ENCODE measurements around the gene TUBG1.
"Not testable (repeated sequence)": the region's sequence is repeated elsewhere in the genome, so short reads cannot be mapped to it uniquely, and the experiment has no call there.

The TUBG1 gene

DNA sequence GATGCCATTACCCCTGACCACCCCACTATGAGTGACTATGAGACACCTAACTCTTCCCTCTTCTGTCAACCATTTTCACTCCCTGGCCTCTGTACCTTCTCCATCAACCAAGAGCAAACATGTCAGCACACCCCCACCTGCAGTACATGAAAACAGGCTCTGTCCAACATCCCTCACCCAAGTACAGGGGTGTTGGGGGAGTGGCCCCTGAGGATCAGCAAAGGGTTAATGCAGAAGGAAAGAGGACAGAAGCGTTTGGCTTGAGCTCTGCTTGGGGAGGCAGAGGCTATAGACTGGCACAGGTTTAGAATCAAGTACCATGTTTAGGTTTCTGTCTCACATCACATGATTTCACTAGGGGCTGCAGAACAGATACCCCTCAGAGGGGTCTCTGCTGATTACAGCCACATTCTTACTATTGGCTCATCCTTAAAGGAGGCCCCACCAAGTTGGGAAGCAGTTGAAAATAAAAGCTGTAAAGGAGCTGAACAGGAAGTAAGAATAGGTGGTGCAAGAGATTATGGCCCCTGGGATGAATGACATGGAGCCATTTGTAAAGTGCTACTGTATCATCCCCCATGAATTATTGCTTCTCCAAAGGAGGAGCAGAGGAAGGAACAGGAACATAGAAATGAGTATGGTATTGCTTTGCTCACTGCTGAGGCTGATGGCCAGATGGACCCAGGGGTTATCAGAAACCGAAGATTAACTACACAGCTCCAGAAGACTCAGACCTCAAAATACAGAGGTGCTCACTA is 29.5 kb upstream of the TUBG1 start:
- DNase-seq: no peak

GRCh38 chr17:42581744-42582270 is 27.7 kb upstream of the TUBG1 start:
- no peak for DNase-seq

- no peak for DNase-seq
Measured at GRCh38 chr17:42584880-42585279, 24.6 kb upstream of the TUBG1 start.

GRCh38 chr17:42585353-42585752 is 24.1 kb upstream of the TUBG1 start:
- no peak for DNase-seq

DNA sequence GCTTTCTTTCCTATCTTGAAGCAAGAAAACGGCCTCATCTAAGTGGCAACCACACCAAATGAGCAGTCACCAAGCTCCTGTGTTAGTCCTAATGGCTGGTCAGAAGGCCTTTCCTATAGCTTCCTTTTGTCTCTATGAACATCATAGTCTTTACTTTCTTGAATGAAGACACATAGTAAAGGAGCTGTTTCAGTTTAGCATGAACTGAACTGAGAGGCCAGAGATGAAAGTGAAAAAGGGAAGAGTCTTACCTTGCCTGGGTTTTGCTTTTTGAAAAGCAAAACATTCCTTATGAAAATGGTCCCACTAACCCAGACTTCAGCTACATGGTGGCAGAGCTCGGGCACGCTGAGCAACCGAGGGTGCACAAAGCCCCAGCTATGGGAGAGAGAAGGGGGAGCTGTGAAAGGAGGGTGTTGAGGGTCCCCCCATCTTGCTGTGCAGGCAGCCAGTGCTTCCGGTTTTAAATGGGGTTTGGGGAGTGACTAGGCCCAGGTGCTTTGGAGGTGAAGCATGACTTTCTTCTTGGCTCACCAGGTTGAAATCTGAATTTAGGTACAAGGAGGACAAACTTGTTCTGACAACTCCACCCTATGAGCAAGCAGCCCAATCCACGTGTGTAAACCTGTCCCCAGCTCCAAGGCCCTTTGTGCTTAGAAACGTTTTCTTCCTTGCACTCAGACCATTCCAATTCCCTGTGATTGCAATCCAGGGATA is 22.8 kb upstream of the TUBG1 start:
- DNase-seq: no peak

DNA sequence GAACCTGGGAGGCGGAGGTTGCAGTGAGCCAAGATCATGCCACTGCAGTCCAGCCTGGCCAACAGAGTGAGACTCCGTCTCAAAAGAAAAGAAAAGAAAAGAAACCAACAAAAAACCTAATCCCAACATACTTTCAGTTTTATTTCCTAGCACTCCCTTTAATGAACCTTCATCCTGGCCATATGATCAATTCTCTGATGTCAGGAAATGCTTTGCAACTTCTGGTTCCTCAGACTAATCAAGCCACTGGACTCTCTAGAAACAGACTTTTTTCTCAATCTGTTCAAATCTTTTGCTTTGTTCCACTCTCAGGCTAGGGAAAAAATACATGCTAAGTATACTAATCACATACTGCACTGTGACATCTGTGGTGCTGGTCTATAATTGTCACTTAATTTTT is 18.6 kb upstream of the TUBG1 start:
- no peak for DNase-seq

DNA sequence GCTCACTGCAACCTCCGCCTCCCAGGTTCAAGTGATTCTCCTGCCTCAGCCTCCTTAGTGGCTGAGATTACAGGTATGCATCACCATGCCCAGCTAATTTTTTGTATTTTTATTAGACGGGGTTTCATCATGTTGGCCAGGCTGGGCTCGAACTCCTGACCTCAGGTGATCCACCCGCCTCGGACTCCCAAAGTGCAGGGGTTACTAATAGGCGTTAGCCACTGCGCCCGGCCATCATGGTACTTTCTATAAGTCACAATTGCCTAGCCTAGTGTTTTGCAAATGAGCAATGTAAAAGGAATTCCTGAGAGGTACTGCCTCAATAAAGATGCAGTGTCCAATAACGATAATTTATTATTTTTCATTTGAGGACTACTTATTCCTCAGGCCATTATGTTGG is 18.1 kb upstream of the TUBG1 start:
- DNase-seq: no peak

- no peak for DNase-seq
Measured at GRCh38 chr17:42596386-42596785, 13.1 kb upstream of the TUBG1 start.

DNA sequence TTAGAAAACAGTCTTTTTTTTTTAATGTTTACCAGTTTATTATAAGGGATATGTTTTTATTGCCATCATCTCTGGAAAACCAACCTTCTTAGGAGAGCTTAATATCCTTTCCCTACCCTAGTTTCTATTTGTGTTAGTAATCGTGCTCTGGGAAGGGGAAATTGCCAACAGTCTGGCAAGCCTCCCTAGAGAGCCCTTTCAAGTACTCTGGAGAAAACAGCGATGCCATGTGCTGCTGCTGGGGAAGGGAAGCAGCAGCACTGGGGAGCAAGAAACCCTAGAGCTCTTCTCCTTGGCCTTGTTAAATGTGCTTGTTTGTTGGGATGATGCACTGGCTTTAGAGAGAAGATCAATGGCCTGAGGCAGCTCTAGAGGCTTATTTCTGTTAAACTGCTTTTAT is 10.6 kb upstream of the TUBG1 start:
- DNase-seq: no peak

- no peak for DNase-seq
Measured at GRCh38 chr17:42603318-42603717, 6.2 kb upstream of the TUBG1 start.

- no peak for DNase-seq
Measured at GRCh38 chr17:42607769-42608168, 1.7 kb upstream of the TUBG1 start.

GRCh38 chr17:42608305-42609181 is 940 bp upstream of the TUBG1 start:
- no peak for DNase-seq

GRCh38 chr17:42609814-42610801 is 625 bp downstream of the TUBG1 start:
- not testable (repeated sequence) for DNase-seq

- no peak for DNase-seq
Measured at GRCh38 chr17:42612013-42612412, 2.5 kb downstream of the TUBG1 start.

- no peak for DNase-seq
Measured at GRCh38 chr17:42613699-42614295, 4.3 kb downstream of the TUBG1 start.

GRCh38 chr17:42617956-42618431 is 8.5 kb downstream of the TUBG1 start:
- DNase-seq: no peak

DNA sequence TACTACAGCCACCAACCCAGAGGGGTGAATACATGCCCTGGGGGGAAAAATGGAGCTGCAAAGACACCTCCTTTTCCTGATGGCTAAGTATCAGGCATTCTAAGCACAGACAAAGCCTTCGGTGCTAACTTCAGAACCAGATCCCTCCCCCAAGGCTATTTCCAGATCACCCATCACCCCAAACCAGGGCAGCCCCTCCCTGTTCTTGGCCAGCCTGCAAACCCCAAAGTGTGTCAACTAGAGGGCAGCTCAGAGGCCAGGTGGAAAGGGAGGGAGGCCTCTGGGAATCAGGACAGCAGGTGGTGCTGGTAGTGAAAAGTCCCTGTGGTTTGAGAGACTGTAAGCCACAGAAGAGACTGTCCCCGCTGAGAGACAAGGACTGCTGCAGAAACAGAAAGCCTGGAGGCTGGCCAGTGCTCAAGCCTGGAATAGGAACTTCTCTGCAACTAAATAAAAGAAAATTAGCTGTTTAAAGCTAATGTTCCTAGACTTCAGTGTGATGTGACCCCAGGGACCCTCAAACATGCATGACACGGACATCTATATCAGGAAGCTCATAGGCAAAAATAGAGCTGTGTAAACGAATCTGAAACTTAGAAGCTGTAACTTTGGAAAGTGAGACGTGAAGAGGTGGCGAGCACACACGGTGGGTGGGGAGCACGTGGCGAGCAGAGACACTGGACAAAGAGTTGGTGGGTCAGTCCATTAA is 9.1 kb downstream of the TUBG1 start:
- DNase-seq: no peak

GRCh38 chr17:42621987-42622386 is 12.5 kb downstream of the TUBG1 start:
- DNase-seq: not testable (repeated sequence)

- no peak for DNase-seq
Measured at GRCh38 chr17:42623271-42623670, 13.8 kb downstream of the TUBG1 start.

- DNase-seq: no peak
Measured at GRCh38 chr17:42623732-42624596, 14.5 kb downstream of the TUBG1 start.
